Neural cell (in vitro differentiated cells): ENCODE data around the gene FHOD3. TPM values are rescaled to one million over a fixed set of nuclear protein-coding genes. Genes with fewer than 3 reads are reported as not detected.

Experiments
- H2AFZ ChIP-seq: fragments of 200-600, 300-800 bp; sonication (generic), shearing (Covaris generic); 2 replicates; pipeline ENCODE4 v1.6.0; 2014; ENCODE audit warnings: low read depth, mild to moderate bottlenecking, antibody characterized with exemption, low read length, moderate library complexity
- H3F3A ChIP-seq: fragments of 200-600 bp; shearing (Covaris generic); 2 replicates; pipeline ENCODE4 v1.6.1; 2016; ENCODE audit warnings: mild to moderate bottlenecking, moderate library complexity, mixed read lengths, antibody characterized with exemption, low read length; ENCODE audit not compliant: insufficient read depth, poor library complexity, severe bottlenecking
- H3K27ac ChIP-seq: fragments of 200-600, 300-800 bp; sonication (generic), shearing (Covaris generic); 2 replicates; pipeline ENCODE4 v1.5.1; 2014; ENCODE audit warnings: mild to moderate bottlenecking, low read length, moderate library complexity
- H3K27me3 ChIP-seq: fragments of 300-800, 200-600 bp; sonication (generic), shearing (Covaris generic); 2 replicates; pipeline ENCODE4 v1.6.0; 2014; ENCODE audit warnings: mild to moderate bottlenecking, low read depth, low read length, moderate library complexity; ENCODE audit not compliant: insufficient read depth
- H3K36me3 ChIP-seq: fragments of 300-800, 200-600 bp; sonication (generic), shearing (Covaris generic); 2 replicates; pipeline ENCODE4 v1.5.1; 2014; ENCODE audit warnings: mild to moderate bottlenecking, antibody characterized with exemption, low read length, moderate library complexity; ENCODE audit not compliant: insufficient read depth
- H3K4me2 ChIP-seq: fragments of 300-800, 200-600 bp; sonication (generic), shearing (Covaris generic); 2 replicates; pipeline ENCODE4 v1.6.0; 2014; ENCODE audit warnings: mild to moderate bottlenecking, low read length
- H3K4me3 ChIP-seq: fragments of 300-800, 200-600 bp; sonication (generic), shearing (Covaris generic); 2 replicates; pipeline ENCODE4 v1.5.1; 2014; ENCODE audit warnings: mild to moderate bottlenecking, low read length, moderate library complexity
- H3K79me2 ChIP-seq: fragments of 200-600 bp; shearing (Covaris generic); replicated peaks from 2 replicates; pipeline ENCODE4 v1.6.0; 2014; ENCODE audit warnings: mild to moderate bottlenecking, low read length, moderate library complexity; ENCODE audit not compliant: insufficient read depth
- H3K9ac ChIP-seq: fragments of 300-800, 200-600 bp; sonication (generic), shearing (Covaris generic); 2 replicates; pipeline ENCODE4 v1.6.1; 2016; ENCODE audit warnings: mild to moderate bottlenecking, low read length, mixed read lengths
- H3K9me2 ChIP-seq: fragments of 200-600 bp; shearing (Covaris generic); 2 replicates; pipeline ENCODE4 v1.6.1; 2016; ENCODE audit warnings: mild to moderate bottlenecking, low read length, mixed read lengths; ENCODE audit not compliant: insufficient read depth
- H3K9me3 ChIP-seq: fragments of 200-600, 300-800 bp; sonication (generic), shearing (Covaris generic); 2 replicates; pipeline ENCODE4 v1.6.1; 2016; ENCODE audit warnings: mild to moderate bottlenecking, mixed run types, low read length, moderate library complexity, mixed read lengths
- H4K20me1 ChIP-seq: fragments of 200-600 bp; shearing (Covaris generic); 2 replicates; pipeline ENCODE4 v1.6.1; 2016; ENCODE audit warnings: mild to moderate bottlenecking, mixed run types; ENCODE audit not compliant: insufficient read depth
- CTCF ChIP-seq: fragments of 450-650 bp; IDR thresholded peaks from 2 replicates; pipeline ENCODE4 v1.5.1; 2014; ENCODE audit warnings: antibody characterized with exemption, mild to moderate bottlenecking, moderate library complexity; ENCODE audit not compliant: poor library complexity, severe bottlenecking
- EP300 ChIP-seq: fragments of 450-650 bp; conservative IDR thresholded peaks from 2 replicates; pipeline ENCODE4 v1.6.1; 2014; ENCODE audit warnings: antibody characterized with exemption, mild to moderate bottlenecking, moderate library complexity; ENCODE audit not compliant: poor library complexity, severe bottlenecking
- EZH2 ChIP-seq: fragments of 200-600, 300-800 bp; shearing (Covaris generic), sonication (generic); IDR thresholded peaks from 2 replicates; pipeline ENCODE4 v1.6.1; 2014; ENCODE audit warnings: antibody characterized with exemption, low read length, borderline replicate concordance, mild to moderate bottlenecking; ENCODE audit not compliant: insufficient read depth, poor library complexity, severe bottlenecking
- MXI1 ChIP-seq: fragments of 450-650 bp; conservative IDR thresholded peaks from 2 replicates; pipeline ENCODE4 v1.6.1; 2014; ENCODE audit warnings: antibody characterized with exemption, mild to moderate bottlenecking; ENCODE audit not compliant: poor library complexity, severe bottlenecking
- POLR2AphosphoS5 ChIP-seq: IDR thresholded peaks from 2 replicates; pipeline ENCODE4 v1.6.1; 2012
- RAD21 ChIP-seq: fragments of 450-650 bp; conservative IDR thresholded peaks from 2 replicates; pipeline ENCODE4 v1.6.1; 2014; ENCODE audit warnings: antibody characterized with exemption, mild to moderate bottlenecking, moderate library complexity
- REST ChIP-seq: IDR thresholded peaks from 2 replicates; pipeline ENCODE4 v1.6.1; 2012; ENCODE audit warnings: borderline replicate concordance
- TAF1 ChIP-seq: IDR thresholded peaks from 2 replicates; pipeline ENCODE4 v1.6.1; 2012; ENCODE audit warnings: low read depth
- polyA plus RNA-seq: library from polyadenylated mRNA; depleted of rRNA; stranded (reverse); fragments of >200 nt; gene quantifications from 2 replicates; pipeline ENCODE4 v1.2.3, GENCODE V29; 2014

FHOD3 gene
- polyA plus RNA-seq, 1 donor from 2014 or later, result 19.4 TPM

GRCh38 chr18:36629836-36630235 is 332.3 kb downstream of the FHOD3 start:
- H3K36me3 ChIP-seq, result peaks cover 7% of the 10 kb centered on the region
- TF ChIP-seq CTCF, result no peak
- no peak for TF ChIP-seq POLR2AphosphoS5
- no peak for TF ChIP-seq EZH2
- TF ChIP-seq TAF1, result no peak
- no peak for TF ChIP-seq RAD21
- TF ChIP-seq REST, result no peak
- TF ChIP-seq MXI1, result no peak
- no peak for TF ChIP-seq EP300
- H3K9me3 ChIP-seq, result no peaks in the 10 kb centered on the region
- H2AFZ ChIP-seq, result no peak overlapping the region
- no peaks in the 10 kb centered on the region for H3K79me2 ChIP-seq
- H3K27ac ChIP-seq, result no peak overlapping the region
- no peak overlapping the region for H3K4me3 ChIP-seq
- no peaks in the 10 kb centered on the region for H4K20me1 ChIP-seq
- no peak overlapping the region for H3K4me2 ChIP-seq
- no peaks in the 10 kb centered on the region for H3K9me2 ChIP-seq
- H3F3A ChIP-seq, result no peaks in the 10 kb centered on the region
- no peak overlapping the region for H3K9ac ChIP-seq
- H3K27me3 ChIP-seq, result no peaks in the 10 kb centered on the region

GRCh38 chr18:36630917-36631316 is 333.4 kb downstream of the FHOD3 start:
- Histone ChIP-seq H2AFZ (no peak overlapping the region), H3K9me2 (no peaks in the 10 kb centered on the region), H3K4me3 (no peak overlapping the region), H3K27me3 (no peaks in the 10 kb centered on the region), H3F3A (no peaks in the 10 kb centered on the region), H3K79me2 (no peaks in the 10 kb centered on the region), H3K4me2 (no peak overlapping the region), H3K36me3 (peaks cover 7% of the 10 kb centered on the region), H3K27ac (no peak overlapping the region), H3K9me3 (no peaks in the 10 kb centered on the region), H3K9ac (no peak overlapping the region), H4K20me1 (no peaks in the 10 kb centered on the region)
- no peak for TF ChIP-seq REST
- no peak for TF ChIP-seq CTCF
- no peak for TF ChIP-seq EZH2
- TF ChIP-seq RAD21, result no peak
- no peak for TF ChIP-seq MXI1
